Tibial artery (tissue), 4 donors: ENCODE measurements around the gene SERAC1.
A peak's percentile ranks its signal among the peaks of the same experiment; 100 is the strongest.

Source experiments
- DNase-seq, 2 donors: peaks; one replicate each; pipeline ENCODE4 v3.0.0-alpha.2; 2019
- H3K27ac ChIP-seq, 2 donors: fragments of 200-600 bp; sonication (generic) in 1 of 2; 1 replicate in 1 of 2; 2 replicates in 1 of 2; pipeline ENCODE4 v1.5.1; 2018 to 2019; ENCODE audit warnings: mild to moderate bottlenecking in 1 of 2
- H3K27me3 ChIP-seq, 2 donors: fragments of 200-600 bp; sonication (generic) in 1 of 2; one replicate each; pipeline versions ENCODE4 v1.5.1 to v1.6.0; 2016 to 2019
- H3K36me3 ChIP-seq, 3 donors: fragments of 200-600 bp; sonication (generic) in 2 of 3; one replicate each; pipeline ENCODE4 v1.5.1; 2016 to 2019; ENCODE audit warnings: mild to moderate bottlenecking in 2 of 3
- H3K4me1 ChIP-seq, 4 donors: fragments of 200-600 bp; sonication (generic) in 2 of 4; 1 replicate in 3 of 4; 2 replicates in 1 of 4; pipeline ENCODE4 v1.5.1; 2016 to 2019
- H3K4me3 ChIP-seq, 2 donors: fragments of 200-600 bp; sonication (generic) in 1 of 2; 1 replicate in 1 of 2; 2 replicates in 1 of 2; pipeline ENCODE4 v1.5.1; 2018 to 2019; ENCODE audit warnings: mild to moderate bottlenecking in 2 of 2
- H3K9me3 ChIP-seq, 3 donors: fragments of 200-600 bp; sonication (generic) in 1 of 3; one replicate each; pipeline ENCODE4 v1.5.1; 2016 to 2019
- intact Hi-C: fragments of 100-400 bp; cut with DNase I; formaldehyde crosslinking; loops from one replicate; pipeline ENCODE4 v1.15.0; 2023; ENCODE audit warnings: low total_unique reads
- TF ChIP-seq, protein P1 (sequence below), 2 experiments: fragments of 200-600 bp in 1 of 2; fragments of 450-650 bp in 1 of 2; IDR thresholded peaks; one replicate each; pipeline ENCODE4 v1.5.1; 2017 to 2019; ENCODE audit warnings: antibody characterized with exemption in 2 of 2, mild to moderate bottlenecking in 1 of 2, moderate library complexity in 1 of 2

SERAC1 gene

GRCh38 chr6:158078320-158078719 lies 89.7 kb downstream of the SERAC1 start:
- DNase-seq: no peak
- H3K4me3 ChIP-seq: no peak overlapping the region
- peaks cover 54 to 84% (median 58%) of the 10 kb centered on the region in 3 donors for H3K36me3 ChIP-seq
- no peaks in the 10 kb centered on the region for H3K9me3 ChIP-seq
- intact Hi-C loops: loop anchor here (10.0 kb wide), 1 partner anchor 324 kb away; no protein-coding TSS in a partner anchor
- TF ChIP-seq, protein P1, sequence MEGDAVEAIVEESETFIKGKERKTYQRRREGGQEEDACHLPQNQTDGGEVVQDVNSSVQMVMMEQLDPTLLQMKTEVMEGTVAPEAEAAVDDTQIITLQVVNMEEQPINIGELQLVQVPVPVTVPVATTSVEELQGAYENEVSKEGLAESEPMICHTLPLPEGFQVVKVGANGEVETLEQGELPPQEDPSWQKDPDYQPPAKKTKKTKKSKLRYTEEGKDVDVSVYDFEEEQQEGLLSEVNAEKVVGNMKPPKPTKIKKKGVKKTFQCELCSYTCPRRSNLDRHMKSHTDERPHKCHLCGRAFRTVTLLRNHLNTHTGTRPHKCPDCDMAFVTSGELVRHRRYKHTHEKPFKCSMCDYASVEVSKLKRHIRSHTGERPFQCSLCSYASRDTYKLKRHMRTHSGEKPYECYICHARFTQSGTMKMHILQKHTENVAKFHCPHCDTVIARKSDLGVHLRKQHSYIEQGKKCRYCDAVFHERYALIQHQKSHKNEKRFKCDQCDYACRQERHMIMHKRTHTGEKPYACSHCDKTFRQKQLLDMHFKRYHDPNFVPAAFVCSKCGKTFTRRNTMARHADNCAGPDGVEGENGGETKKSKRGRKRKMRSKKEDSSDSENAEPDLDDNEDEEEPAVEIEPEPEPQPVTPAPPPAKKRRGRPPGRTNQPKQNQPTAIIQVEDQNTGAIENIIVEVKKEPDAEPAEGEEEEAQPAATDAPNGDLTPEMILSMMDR (IDR thresholded peaks at IDR 0.05): no peak
- H3K27ac ChIP-seq: no peak overlapping the region
- H3K27me3 ChIP-seq: no peaks in the 10 kb centered on the region
- H3K4me1 ChIP-seq: no peaks in the 10 kb centered on the region

GRCh38 chr6:158077676-158078075 lies 90.4 kb downstream of the SERAC1 start:
- no peaks in the 10 kb centered on the region for H3K4me1 ChIP-seq
- no peak overlapping the region for H3K27ac ChIP-seq
- intact Hi-C loops: loop anchor here (10.0 kb wide), 1 partner anchor 323 kb away; no protein-coding TSS in a partner anchor
- H3K36me3 ChIP-seq: peaks cover 53 to 78% (median 56%) of the 10 kb centered on the region in 3 donors
- TF ChIP-seq, protein P1 (IDR thresholded peaks at IDR 0.05): no peak
- H3K4me3 ChIP-seq: no peak overlapping the region
- no peaks in the 10 kb centered on the region for H3K27me3 ChIP-seq
- no peaks in the 10 kb centered on the region for H3K9me3 ChIP-seq
- DNase-seq: no peak

DNA sequence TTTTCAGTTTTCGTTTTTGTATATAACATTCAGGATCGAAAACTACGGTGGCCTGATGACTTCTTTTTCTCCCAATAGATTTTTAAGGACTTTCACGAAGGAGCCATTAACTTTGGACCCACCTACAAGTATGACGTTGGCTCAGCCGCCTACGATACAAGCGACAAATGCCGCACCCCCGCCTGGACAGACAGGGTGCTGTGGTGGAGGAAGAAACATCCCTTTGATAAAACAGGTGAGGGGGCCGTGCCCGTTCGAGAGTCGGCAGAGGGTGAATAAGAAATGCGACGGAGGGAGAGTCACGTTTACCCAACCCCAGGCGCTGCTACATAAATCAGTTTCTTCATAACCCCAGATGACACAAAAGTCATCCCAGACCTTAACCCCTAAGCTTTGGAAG lies 91.5 kb downstream of the SERAC1 start:
- no peak for DNase-seq
- Histone ChIP-seq H3K36me3 (peaks cover 50 to 74% (median 52%) of the 10 kb centered on the region in 3 donors), H3K27ac (no peak overlapping the region), H3K4me3 (no peak overlapping the region), H3K4me1 (no peaks in the 10 kb centered on the region), H3K9me3 (no peaks in the 10 kb centered on the region), H3K27me3 (no peaks in the 10 kb centered on the region)
- TF ChIP-seq, protein P1 (IDR thresholded peaks at IDR 0.05): no peak
- intact Hi-C loops: loop anchor here (10.0 kb wide), 1 partner anchor 322 kb away; no protein-coding TSS in a partner anchor

DNA sequence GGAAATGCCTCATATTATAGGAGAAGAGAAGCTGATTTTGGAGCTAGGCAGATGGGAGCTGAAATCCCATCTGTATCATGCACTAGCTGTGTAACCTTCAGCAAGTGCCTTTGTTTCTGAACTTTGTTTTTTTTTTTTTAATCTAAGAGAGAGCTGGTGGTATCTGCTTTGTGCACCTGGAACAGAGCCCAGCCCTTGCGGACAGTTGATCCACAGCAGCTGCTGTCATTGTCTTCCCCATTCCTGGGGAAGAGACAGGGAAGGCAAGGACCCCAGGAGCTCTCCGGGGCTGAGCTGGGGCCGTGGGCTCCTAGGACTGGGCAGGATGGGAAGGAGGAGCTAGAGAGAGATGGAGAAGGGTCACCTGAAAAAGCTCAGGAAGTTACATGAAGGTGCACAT lies 94.3 kb downstream of the SERAC1 start:
- intact Hi-C loops: loop anchor here (10.0 kb wide), 1 partner anchor 319 kb away; no protein-coding TSS in a partner anchor
- no peak overlapping the region for H3K27ac ChIP-seq
- no peak for DNase-seq
- H3K9me3 ChIP-seq: no peaks in the 10 kb centered on the region
- peaks cover 0 to 10% (median 4%) of the 10 kb centered on the region in 4 donors for H3K4me1 ChIP-seq
- peaks cover 36 to 76% (median 45%) of the 10 kb centered on the region in 3 donors for H3K36me3 ChIP-seq
- H3K4me3 ChIP-seq: no peak overlapping the region
- H3K27me3 ChIP-seq: no peaks in the 10 kb centered on the region
- TF ChIP-seq, protein P1 (IDR thresholded peaks at IDR 0.05): no peak

GRCh38 chr6:158072083-158072721 lies 95.9 kb downstream of the SERAC1 start:
- H3K27ac ChIP-seq: peak overlapping the region in 1 of 2 donors; percentile 35
- TF ChIP-seq, protein P1 (IDR thresholded peaks at IDR 0.05): peak; percentile 78 to 83
- no peaks in the 10 kb centered on the region for H3K27me3 ChIP-seq
- peak; percentile 73 to 86 for DNase-seq
- peaks cover 22 to 69% (median 31%) of the 10 kb centered on the region in 3 donors for H3K36me3 ChIP-seq
- no peaks in the 10 kb centered on the region for H3K9me3 ChIP-seq
- H3K4me1 ChIP-seq: peaks cover 0 to 17% (median 12%) of the 10 kb centered on the region in 4 donors
- no peak overlapping the region for H3K4me3 ChIP-seq
- intact Hi-C loops: loop anchor here (10.0 kb wide), 1 partner anchor 317 kb away; no protein-coding TSS in a partner anchor
